Embryonic facial prominence (tissue), 1 donor: ENCODE data around the gene ZNF564.
"Not testable (repeated sequence)": the region's sequence is repeated elsewhere in the genome, so short reads cannot be mapped to it uniquely, and the experiment has no call there.

ENCODE experiments used
- DNase-seq: peaks from one replicate; pipeline ENCODE4 v3.0.0-alpha.2; 2016; ENCODE audit errors: extremely low spot score

Gene ZNF564

GRCh38 chr19:12551060-12551832 is at the start of gene ZNF564:
Gene ZNF564, minus strand, starts transcription at chr19:12551482. Its CDS starts 150 bp downstream, at chr19:12551332.
- DNase-seq: peak; percentile 97

GRCh38 chr19:12597594-12597993 is 46.3 kb upstream of the ZNF564 start:
- DNase-seq: no peak

GRCh38 chr19:12596927-12597548 is 45.8 kb upstream of the ZNF564 start:
- no peak for DNase-seq

- no peak for DNase-seq
These were observed 45.2 kb upstream of the ZNF564 start for GRCh38 chr19:12596485-12596884.

- DNase-seq: no peak
These were observed 29.8 kb upstream of the ZNF564 start for GRCh38 chr19:12581100-12581499.

- DNase-seq: no peak
These were observed 29.0 kb upstream of the ZNF564 start for GRCh38 chr19:12580180-12580694.

GRCh38 chr19:12578641-12579040 is 27.4 kb upstream of the ZNF564 start:
- DNase-seq: no peak

- no peak for DNase-seq
These were observed 22.8 kb upstream of the ZNF564 start for GRCh38 chr19:12574036-12574435.

- no peak for DNase-seq
These were observed 16.7 kb upstream of the ZNF564 start for GRCh38 chr19:12567951-12568350.

GRCh38 chr19:12566380-12566779 is 15.1 kb upstream of the ZNF564 start:
- not testable (repeated sequence) for DNase-seq

- DNase-seq: peak; percentile 59
These were observed 12.9 kb upstream of the ZNF564 start for GRCh38 chr19:12564016-12564664.

- DNase-seq: no peak
These were observed 4.2 kb upstream of the ZNF564 start for GRCh38 chr19:12555456-12555930.

GRCh38 chr19:12546903-12547302 is 4.4 kb downstream of the ZNF564 start:
- DNase-seq: no peak

- DNase-seq: no peak
These were observed 5.2 kb downstream of the ZNF564 start for GRCh38 chr19:12546068-12546467.

- DNase-seq: no peak
These were observed 6.0 kb downstream of the ZNF564 start for GRCh38 chr19:12545267-12545666.

- no peak for DNase-seq
These were observed 6.8 kb downstream of the ZNF564 start for GRCh38 chr19:12544401-12544876.

GRCh38 chr19:12543855-12544254 is 7.4 kb downstream of the ZNF564 start:
- DNase-seq: no peak

GRCh38 chr19:12527034-12527836 is 24.0 kb downstream of the ZNF564 start:
- no peak for DNase-seq

- DNase-seq: no peak
These were observed 24.7 kb downstream of the ZNF564 start for GRCh38 chr19:12526542-12526941.

- no peak for DNase-seq
These were observed 29.3 kb downstream of the ZNF564 start for GRCh38 chr19:12521996-12522395.

GRCh38 chr19:12513531-12514061 is 37.7 kb downstream of the ZNF564 start:
- no peak for DNase-seq
